ENCODE results near the gene SIGLEC11.
"Not testable (repeated sequence)": the region's sequence is repeated elsewhere in the genome, so short reads cannot be mapped to it uniquely, and the experiment has no call there.

The SIGLEC11 gene

GRCh38 chr19:49952479-49952836, 8.5 kb downstream of the SIGLEC11 start:
- no peak for DNase-seq (ENCODE audit: low read depth in 1 of 2, low spot score in 1 of 2)

- DNase-seq (ENCODE audit: low read depth in 1 of 2, low spot score in 1 of 2) = no peak
Observed at GRCh38 chr19:49951806-49952478, 9.0 kb downstream of the SIGLEC11 start.

GRCh38 chr19:49950956-49951526, 9.9 kb downstream of the SIGLEC11 start:
- no peak for DNase-seq (ENCODE audit: low read depth in 1 of 2, low spot score in 1 of 2)

GRCh38 chr19:49950590-49950948, 10.4 kb downstream of the SIGLEC11 start:
- no peak for DNase-seq (ENCODE audit: low read depth in 1 of 2, low spot score in 1 of 2)

DNA sequence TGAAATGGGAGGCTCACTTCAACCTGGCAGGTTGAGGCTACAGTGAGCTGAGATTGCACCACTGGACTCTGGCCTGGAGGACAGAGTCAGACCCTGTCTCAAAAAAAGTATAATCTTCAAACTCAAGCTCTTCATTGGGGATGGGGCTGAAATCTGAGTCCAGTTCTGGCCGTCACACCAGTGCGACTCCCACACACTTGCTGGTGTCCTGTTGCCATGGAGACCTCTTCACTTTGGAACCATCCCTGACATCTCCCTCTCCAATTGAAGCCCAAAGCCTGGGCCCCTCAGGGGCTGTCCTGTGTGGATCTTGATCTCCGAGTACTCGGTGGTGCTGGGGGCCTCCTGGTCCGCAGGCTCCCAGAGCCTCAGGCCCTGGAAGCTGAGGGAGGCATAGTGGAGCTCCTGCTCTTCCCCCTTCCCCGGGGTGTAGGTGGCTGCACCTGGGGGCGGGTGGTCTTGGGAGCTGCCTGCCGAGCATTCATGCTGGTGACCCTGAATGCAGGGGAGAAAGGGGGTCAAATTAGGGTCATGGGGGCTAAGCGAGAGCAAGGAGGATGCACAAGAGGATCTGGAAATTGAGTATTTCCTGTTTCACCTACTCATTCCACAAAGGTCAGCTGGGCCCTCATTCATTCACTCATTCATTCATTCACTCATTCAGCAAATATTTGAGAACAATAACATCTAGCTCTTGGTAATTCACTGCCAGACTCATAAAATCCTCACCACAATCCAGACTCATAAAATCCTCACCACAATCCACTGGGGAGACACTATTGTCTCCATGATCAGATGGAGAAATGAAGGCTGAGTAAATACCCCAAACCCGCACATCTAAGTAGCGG, 11.0 kb downstream of the SIGLEC11 start:
- no peak for DNase-seq (ENCODE audit: low read depth in 1 of 2, low spot score in 1 of 2)

DNA sequence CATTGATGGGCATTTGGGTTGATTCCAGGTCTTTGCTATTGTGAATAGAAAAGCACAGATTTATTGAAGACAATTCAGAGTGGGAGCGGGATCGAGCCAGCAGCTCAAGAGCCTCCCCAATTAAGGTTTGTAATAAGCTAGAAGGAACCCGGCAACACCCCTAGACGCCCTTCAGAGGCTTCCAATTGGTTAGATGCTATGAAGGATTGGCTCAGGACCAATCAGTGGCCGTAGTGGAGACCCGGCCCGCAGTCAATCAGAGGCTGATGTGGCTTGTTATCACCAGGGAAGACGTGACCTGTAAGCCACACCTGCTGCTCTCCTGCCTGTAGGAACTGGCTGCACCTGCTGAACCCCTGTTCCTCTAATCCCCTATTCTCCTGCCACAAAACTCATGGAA, 14.6 kb downstream of the SIGLEC11 start:
- DNase-seq (ENCODE audit: low read depth in 1 of 2, low spot score in 1 of 2) = no peak

GRCh38 chr19:49944567-49944966, 16.4 kb downstream of the SIGLEC11 start:
- not testable (repeated sequence) for DNase-seq (ENCODE audit: low read depth in 1 of 2, low spot score in 1 of 2)

DNA sequence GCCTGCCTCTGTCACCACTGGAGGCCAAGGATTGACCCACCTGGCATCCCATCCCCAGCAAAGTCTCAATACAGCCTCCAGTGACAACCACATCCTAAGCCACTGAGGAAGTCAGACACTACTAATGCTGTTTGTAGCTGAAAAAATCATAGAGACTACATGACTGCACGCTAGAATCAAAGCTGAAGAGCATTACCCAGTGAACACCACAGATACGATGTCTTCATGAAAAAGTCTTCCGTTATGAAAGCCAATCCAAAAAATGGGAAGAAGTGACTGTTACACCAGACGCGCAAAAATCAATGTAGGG, 20.5 kb downstream of the SIGLEC11 start:
- no peak for DNase-seq (ENCODE audit: low read depth in 1 of 2, low spot score in 1 of 2)

DNA sequence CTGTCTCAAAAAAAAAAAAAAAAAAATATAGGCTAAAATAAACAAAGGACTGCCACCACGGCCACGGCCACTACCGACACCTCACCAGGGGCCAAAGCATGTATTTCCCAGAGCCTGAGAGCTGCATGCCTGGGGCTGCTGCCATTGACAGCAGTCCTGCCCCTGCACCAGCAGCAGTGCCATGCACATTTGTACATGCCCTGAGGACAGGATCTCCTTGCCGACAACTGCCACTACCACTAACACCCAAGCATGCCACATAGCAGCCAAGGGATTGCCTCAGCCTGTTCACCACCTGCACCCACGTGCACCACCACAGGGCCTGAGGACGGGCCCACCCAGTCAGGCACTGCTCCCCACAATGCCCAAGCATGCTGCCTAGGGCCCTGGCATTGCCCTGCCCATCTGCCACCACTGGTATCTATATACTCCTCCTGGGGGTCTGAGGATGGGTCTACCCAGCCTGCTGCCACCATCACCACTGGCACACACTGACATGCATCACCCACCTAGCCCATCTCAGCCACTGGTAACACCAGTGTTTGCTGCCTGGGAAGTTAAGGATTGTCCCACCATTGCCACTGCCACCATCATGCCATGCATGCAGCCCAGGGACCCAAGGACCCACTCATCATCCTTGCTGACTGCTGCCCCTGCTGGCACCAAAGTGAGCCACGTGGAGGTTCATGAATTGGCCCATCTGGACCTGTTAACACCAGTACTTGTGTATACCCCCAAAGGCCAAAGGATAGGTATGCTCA, 21.1 kb downstream of the SIGLEC11 start:
- no peak for DNase-seq (ENCODE audit: low read depth in 1 of 2, low spot score in 1 of 2)

- DNase-seq (ENCODE audit: low read depth in 1 of 2, low spot score in 1 of 2) = no peak
Observed at GRCh38 chr19:49938662-49939061, 22.3 kb downstream of the SIGLEC11 start.

- DNase-seq (ENCODE audit: low read depth in 1 of 2, low spot score in 1 of 2) = peak; percentile 61 to 66
Observed at GRCh38 chr19:49937750-49938381, 23.1 kb downstream of the SIGLEC11 start.

DNA sequence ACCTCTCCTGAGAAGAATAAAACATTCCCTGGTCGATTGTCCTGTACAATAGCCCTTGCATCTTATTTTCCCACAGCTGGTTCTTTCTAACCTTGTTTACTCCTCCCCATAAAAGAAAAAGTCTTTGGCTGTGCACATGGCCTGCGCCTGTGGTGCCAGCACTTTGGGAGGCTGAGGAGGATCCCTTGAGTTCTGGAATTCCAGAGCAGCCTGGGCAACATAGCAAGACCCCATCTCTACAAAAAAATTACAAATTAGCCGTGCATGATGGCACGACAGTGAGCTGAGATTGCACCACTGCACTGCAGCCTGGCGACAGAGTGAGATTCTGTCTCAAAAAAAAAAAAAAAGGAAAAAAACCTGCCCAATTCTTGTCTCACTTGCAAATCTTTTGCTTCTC, 24.4 kb downstream of the SIGLEC11 start:
- no peak for DNase-seq (ENCODE audit: low read depth in 1 of 2, low spot score in 1 of 2)

GRCh38 chr19:49933643-49934042, 27.3 kb downstream of the SIGLEC11 start:
- no peak for DNase-seq (ENCODE audit: low read depth in 1 of 2, low spot score in 1 of 2)

GRCh38 chr19:49932731-49933131, 28.2 kb downstream of the SIGLEC11 start:
- DNase-seq (ENCODE audit: low read depth in 1 of 2, low spot score in 1 of 2) = peak in 1 of 2 donors; percentile 7

GRCh38 chr19:49932041-49932451, 28.9 kb downstream of the SIGLEC11 start:
- DNase-seq (ENCODE audit: low read depth in 1 of 2, low spot score in 1 of 2) = no peak

- DNase-seq (ENCODE audit: low read depth in 1 of 2, low spot score in 1 of 2) = no peak
Observed at GRCh38 chr19:49931293-49932040, 29.5 kb downstream of the SIGLEC11 start.

DNA sequence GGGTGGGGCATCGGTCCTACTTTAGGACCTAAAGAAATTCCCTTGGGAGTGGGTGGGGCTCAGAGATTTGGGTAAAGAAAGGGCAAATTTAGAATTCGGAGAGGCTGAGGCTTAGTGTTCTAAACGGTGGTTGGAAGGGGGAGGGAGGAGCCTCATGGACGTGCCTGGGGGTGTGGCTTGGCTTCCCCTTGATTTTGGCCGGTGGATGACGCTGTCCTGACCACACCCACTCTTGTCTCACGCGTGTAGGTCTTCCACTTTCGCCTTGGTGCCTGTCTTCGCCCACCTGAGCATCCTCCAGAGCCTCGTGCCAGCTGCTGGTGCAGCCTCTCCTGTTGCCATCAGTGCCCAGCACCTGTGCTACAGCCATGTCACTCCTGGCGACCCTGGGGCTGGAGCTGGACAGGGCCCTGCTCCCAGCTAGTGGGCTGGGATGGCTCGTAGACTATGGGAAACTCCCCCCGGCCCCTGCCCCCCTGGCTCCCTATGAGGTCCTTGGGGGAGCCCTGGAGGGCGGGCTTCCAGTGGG, 30.4 kb downstream of the SIGLEC11 start:
- DNase-seq (ENCODE audit: low read depth in 1 of 2, low spot score in 1 of 2) = no peak

GRCh38 chr19:49929611-49930482, 31.1 kb downstream of the SIGLEC11 start:
- peak; percentile 80 to 84 for DNase-seq (ENCODE audit: low read depth in 1 of 2, low spot score in 1 of 2)

DNA sequence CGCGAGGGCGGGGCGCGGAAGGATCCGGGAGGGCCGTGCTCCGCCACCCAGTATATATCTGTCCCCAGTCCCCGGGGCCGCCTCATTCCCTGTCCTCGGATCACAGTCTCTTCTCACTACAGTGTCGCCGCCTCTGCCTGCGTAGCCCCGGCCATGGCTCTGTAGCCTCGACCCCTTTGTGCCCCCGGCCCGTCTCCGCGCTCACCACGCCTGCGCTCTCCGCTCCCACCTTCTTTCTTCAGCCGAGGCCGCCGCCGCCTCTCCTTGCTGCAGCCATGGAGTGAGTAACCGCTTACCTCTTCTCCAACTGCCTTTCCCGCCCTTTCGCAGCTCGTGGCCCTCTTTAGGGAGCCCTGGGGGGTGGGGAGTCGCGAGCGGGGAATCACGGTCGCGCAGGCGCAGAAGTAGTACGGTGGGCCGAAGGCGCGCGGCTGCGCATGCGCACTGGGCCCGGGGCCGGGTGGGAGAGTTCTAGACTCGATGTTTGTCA, 31.8 kb downstream of the SIGLEC11 start, which contains the start of the genes ATF5 and NUP62:
ATF5 (plus strand) TSS at position 85 of the 490 bp plus-strand sequence. CDS start 1,646 bp downstream, outside the sequence.
NUP62 (minus strand) TSS at position 384 of the 490 bp plus-strand sequence. CDS start 19,697 bp downstream, outside the sequence.
- DNase-seq (ENCODE audit: low read depth in 1 of 2, low spot score in 1 of 2) = peak; percentile 85 to 92
